NCI-H2107 treated with DMSO at 0.1 percent for 48 hours (cell line): ENCODE data around the gene WNT3A.

Experiments
- DNase-seq: peaks from one replicate; lab custom pipeline; 2025; ENCODE audit not compliant: unreplicated experiment; lab: John Stamatoyannopoulos, UW

Gene WNT3A

GRCh38 chr1:228082918-228083870 lies 76.4 kb downstream of the WNT3A start:
- no peak for DNase-seq

- no peak for DNase-seq
Measured at GRCh38 chr1:228083871-228084278, 77.1 kb downstream of the WNT3A start.

DNA sequence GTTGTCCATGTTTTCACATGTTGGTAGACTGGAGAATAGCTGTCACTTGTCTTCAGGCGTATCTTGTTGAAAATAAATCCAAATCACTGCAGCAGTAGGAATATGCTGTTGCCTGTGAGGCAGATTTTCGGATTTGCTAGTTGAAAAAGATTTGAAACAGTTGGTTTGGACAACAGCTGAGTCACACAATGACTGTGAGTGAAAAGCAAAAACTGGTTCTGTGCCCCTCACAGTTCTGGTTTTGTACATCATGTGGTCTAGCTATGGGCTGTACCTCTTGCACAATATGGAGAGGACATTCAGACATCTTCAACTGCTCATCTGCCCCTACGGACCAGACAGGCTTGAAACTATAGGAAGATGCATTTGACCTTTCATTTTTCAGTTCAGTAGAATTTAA lies 77.5 kb downstream of the WNT3A start:
- no peak for DNase-seq

DNA sequence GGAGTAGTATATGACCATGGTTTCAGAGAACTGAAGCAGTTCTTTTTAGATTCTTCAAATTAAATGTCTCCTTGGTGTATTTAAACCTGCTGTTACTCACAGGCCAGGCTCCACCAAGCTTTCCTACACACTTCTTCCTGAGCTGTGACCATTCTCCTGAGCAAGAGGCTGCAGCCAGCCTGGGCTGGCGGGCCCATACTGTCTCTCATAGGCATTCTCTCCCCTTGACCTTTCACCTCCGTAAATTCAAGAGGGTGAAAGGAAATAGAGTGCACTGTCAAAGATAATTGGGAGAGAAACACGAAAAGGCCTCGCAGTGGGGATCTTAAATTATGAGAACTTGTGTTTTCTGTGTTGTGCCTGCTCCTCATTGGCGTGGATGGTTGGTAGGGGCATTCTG lies 78.0 kb downstream of the WNT3A start:
- DNase-seq: no peak

DNA sequence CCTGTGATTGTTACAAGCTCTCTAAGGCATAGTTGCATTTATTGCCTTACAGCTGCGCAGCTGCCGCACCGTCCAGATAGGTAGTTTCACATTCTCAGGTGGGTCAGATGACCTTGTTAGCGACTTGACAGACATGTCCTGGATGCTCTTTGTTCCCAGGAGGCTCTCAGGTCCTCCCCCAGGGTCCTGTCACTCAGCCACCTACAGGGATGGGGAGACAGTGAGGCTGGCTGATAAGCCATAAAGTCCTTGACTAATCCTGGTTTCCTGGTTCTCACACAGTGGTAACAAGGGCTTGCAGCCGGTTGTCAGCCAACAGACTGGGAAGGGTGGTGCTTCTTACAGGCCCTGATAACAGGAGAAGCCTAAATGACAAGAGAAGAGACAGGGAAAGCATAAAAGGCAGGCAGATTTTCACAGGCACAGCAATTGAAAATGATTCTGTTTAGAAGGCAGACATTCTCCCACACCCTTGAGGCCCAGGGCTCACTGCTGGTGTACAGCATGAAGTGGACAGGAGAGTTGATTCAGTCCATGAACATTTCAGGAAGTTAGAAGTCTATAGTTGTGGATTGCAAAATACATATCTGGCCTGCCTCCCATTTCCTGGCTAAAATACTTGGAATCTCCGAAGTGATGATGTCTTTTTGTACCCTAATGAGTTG lies 78.6 kb downstream of the WNT3A start:
- DNase-seq: no peak

- DNase-seq: no peak
Measured at GRCh38 chr1:228087771-228088251, 81.0 kb downstream of the WNT3A start.

DNA sequence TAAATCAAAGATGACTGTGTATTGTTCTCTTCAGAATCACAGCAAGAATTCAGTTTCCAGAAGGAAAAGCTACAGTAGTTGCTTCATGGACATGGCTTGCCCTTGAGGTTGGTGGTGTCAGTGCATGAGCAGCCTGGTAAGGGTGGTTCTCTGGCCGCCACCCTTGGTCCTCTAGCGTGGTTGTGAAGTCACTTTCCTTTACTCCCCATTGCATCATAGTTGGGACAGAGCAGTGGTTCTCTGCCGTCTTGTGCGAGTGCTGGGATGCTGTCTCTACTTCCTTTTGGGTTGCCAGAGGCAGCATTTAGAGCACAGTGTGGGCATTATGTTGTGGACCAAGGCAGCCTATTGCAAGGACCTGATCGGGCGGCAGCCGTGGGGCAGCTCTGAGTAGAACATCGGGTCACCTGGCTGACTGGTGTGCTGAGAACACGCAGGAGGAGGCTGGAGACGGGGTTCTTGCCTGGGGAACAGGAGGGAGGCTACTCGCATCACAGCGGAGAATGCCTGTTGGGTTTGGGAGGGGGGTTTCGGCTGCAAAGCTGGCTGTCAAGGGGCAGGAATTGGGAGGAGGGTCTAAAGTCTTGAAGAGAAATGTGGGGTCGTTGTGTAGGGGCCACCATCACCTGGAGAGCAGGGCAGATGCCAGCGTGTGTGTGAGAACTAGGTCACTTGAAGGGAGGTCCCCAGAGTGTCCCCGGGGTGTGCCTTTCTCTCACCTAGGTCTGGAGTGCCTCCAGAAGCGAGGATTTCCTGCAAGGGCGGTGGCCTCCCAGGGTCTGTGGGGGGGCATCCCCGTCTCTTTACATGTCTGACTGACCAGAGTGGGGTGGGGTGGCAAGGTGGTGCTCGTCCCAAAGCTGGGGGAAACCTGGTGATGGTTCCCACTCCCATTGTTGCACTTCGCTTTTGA lies 82.0 kb downstream of the WNT3A start:
- DNase-seq: no peak

DNA sequence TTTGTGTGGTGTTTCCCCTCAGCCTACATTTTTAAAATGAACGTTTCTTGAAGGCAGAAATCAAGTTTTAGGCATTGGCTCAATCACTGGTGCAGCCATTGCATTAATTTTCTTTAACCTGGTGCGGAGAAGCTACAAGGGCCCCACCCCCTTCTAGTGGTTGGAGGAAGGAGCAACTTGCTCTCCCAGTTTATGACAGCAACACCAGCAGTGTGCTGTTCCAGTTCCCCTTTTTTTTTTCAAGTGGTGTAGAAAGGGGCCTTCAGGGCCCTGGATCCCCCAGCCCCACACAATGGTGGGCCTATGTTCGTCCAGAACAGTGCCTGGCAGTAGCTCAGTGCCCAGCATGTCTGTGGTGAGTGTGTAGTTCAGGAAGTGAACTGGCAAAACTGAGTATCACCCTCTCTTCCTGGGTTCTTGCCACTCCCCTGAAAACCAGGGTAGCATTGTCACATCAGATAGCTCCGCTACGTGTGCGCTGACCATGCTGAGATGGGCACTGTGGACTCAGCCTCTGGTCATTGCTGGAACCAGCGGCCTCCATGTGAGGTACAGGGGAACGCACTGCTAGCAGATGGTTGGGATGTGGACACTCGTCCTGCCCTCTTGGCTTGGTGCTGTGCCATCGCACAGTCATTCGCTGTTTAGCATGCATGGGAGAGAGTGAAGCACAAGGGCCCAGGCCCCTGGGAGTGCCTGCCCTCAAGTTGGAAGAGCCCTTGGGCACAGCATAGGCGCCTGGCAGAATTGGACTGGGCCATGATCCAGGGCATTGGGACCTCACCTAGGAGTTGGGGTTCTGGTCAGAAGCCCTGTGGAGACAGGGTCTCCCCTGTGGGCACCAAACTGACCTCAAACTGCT lies 83.0 kb downstream of the WNT3A start:
- no peak for DNase-seq

- no peak for DNase-seq
Measured at GRCh38 chr1:228090613-228091081, 83.8 kb downstream of the WNT3A start.

GRCh38 chr1:228091084-228091483 lies 84.3 kb downstream of the WNT3A start:
- no peak for DNase-seq

- no peak for DNase-seq
Measured at GRCh38 chr1:228092342-228093049, 85.7 kb downstream of the WNT3A start.

DNA sequence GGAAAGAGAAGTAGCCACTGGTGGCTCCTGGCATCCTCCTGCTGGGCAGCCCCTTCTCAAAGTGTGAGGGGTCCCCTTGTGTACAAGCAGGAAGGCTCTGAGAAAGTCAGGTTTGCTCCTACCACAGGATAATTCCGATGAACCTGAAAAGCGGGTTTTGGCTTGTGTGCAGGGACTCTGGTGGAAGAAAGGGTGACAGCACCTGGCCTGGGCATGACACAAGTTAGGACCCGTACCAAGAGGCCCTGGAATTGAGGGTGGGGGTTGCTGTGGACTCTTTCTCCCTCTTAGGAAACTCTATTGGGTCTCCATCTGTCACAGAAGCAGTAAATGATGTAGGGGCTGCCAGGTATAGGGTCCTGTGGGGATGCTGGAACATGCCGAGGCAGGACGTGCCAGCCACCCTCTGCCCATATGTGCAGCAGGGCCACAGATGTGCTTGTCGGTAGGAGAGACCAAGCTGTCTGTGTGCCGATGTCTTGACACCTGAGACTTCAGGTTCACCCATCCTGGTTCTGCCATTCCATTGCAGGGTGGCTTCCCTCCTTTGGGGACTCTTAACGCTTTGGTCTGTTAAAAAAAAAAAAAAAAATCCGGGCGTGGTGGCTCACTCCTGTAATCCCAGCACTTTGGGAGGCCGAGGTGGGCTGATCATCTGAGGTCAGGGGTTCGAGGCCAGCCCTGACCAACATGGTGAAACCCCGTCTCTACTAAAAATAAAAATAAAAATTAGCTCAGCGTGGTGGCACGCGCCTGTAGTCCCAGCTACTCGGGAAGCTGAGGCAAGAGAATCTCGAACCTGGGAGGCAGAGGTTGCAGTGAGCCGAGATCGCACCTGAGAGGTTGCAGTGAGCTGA lies 86.5 kb downstream of the WNT3A start:
- DNase-seq: no peak

DNA sequence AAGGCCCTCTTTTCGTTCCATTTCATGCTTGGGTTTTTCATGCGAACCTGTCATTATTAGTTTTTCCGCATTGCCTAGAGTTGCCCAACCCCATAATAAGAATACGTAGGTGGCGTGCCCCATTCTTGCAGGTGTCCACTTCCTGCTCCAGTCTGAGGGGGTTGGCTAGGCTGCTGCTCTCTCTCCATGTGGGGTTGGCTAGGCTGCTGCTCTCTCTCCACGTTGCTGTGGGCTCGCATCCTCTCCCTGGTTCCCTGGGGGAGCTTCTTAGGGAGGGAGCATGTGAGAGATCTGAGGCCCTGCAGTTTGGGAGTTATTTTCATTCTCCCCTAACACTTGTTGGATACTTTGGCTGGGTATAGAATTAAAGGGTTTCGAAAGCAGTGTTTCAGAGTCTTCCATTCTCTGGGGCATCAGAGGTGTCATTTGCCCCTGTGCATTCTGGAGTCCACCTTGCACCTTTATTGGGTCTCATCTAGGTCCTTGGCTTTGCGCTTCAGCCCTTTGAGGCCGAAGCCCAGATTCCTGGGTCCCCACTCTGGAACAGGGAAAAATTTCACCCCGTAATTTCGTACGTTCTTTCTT lies 87.7 kb downstream of the WNT3A start:
- DNase-seq: no peak

GRCh38 chr1:228095161-228095560 lies 88.4 kb downstream of the WNT3A start:
- DNase-seq: no peak

DNA sequence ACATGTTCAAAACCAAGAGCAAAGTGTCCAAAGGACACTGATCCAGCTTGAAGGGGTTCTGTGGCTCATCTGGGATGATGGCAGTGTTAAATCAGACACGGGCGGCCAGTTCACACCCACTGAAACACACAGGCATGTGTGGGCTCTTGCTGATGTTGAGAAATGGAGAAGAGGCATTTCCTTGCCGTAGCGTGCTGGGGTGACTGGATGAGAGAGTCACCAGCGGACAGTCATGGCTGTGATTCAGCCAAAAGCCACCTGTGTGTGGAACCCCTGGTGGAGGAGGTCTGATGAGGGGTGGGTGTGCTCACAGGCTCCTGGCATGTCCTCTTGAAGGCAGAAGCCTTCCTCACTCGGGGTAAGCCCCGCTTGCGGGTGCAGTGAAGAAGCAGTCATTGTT lies 89.1 kb downstream of the WNT3A start:
- no peak for DNase-seq

DNA sequence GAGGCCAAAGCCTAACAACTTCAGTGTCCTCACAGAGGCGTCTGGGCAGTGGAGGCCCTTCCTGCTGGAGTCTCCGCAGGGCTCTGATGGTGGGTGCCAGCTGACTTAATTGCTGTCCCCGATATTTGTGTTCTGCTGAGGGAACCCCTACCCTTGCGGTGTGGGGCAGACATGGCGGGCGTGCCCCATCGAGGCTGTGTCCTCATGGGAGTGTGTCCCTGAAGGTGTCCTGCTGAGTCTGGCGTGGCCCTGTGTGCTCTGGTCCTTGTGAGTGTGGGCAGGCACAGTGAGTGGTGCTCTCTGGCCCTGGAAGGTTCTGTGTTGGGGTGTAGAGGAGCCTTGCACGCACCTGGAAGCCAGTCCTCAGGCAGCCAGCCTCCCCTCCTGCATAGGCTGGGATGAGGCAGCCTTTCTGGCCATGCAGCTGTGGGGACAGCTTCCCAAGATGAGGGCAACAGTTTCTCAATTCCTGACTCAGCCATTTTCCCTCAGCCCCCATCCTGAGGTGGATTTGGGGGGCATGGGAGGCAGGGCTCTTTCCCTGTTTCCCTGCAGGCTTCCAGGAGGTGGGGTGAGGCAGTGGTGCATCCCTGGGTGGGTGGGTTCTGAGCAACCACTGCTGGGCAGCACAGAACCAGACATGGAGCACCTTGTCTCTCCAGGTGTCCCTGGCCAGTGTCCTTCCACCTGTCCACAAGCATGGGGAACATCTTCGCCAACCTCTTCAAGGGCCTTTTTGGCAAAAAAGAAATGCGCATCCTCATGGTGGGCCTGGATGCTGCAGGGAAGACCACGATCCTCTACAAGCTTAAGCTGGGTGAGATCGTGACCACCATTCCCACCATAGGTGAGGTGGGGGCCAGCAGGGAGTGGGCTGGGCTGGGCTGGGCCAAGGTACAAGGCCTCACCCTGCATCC lies 89.9 kb downstream of the WNT3A start:
- no peak for DNase-seq
